HCT116 (cell line): ENCODE results near the gene PRDX6. TPM values are rescaled to one million over a fixed set of nuclear protein-coding genes. Genes with fewer than 3 reads are reported as not detected.

Experiments
- ATAC-seq: fragments of 200-7000 bp; cut with Tn5 transposase; 2 replicates; pipeline ENCODE4 v1.9.1; 2020; ENCODE audit warnings: mild to moderate bottlenecking, moderate library complexity
- BruUV-seq: library from RNA; stranded (reverse); fragments of 400-500 nt; replicated peaks from 2 replicates; lab custom pipeline; 2021; lab: Mats Ljungman, UMichigan
- CTCF ChIA-PET: fragments of 300-600 bp; sonication (Branson Sonifier 250); formaldehyde crosslinking; loops from one replicate; lab custom pipeline; 2021; ENCODE audit warnings: antibody characterized with exemption; lab: Charles Lee
- POLR2A ChIA-PET: fragments of 300-600, 350-600 bp; sonication (Branson Sonifier 250); formaldehyde crosslinking; loops from one replicate; lab custom pipeline; 2021; ENCODE audit warnings: antibody characterized with exemption; lab: Charles Lee
- RAD21 ChIA-PET, 2 experiments: fragments of 300-600 bp; sonication (Branson Sonifier 250); formaldehyde crosslinking; loops; one replicate each; lab custom pipeline; 2023; ENCODE audit warnings: low total read pairs in 2 of 2; ENCODE audit not compliant: uncharacterized antibody in 2 of 2, unreplicated experiment in 2 of 2, low non-redundant PET in 1 of 2; lab: Charles Lee
- DNase-seq: peaks from one replicate; pipeline ENCODE4 v3.0.0-alpha.2; 2010; ENCODE audit warnings: low read depth, low spot score
- H2AFZ ChIP-seq: fragments of 200-600 bp; shearing (Covaris generic), sonication (generic); 2 replicates; pipeline ENCODE4 v1.6.1; 2017; ENCODE audit warnings: low read depth, mixed run types, mixed read lengths, antibody characterized with exemption, low read length; ENCODE audit not compliant: poor library complexity, severe bottlenecking
- H3K27ac ChIP-seq: 2 replicates; pipeline ENCODE4 v1.5.1; 2012; ENCODE audit warnings: low read depth, low read length
- H3K27me3 ChIP-seq: fragments of 200-600 bp; sonication (generic); 2 replicates; pipeline ENCODE4 v1.6.1; 2016; ENCODE audit warnings: mixed run types, low read length, mixed read lengths; ENCODE audit not compliant: insufficient read depth
- H3K36me3 ChIP-seq, 2 experiments: fragments of 200-500 bp in 1 of 2; fragments of 200-600 bp in 1 of 2; sonication (Bioruptor generic) in 1 of 2; sonication (generic) in 1 of 2; 2 replicates each; pipeline versions ENCODE4 v1.5.1 to v1.6.1; 2014 to 2016; ENCODE audit warnings: low read length in 2 of 2, inconsistent platforms in 1 of 2, mixed read lengths in 1 of 2, mixed run types in 1 of 2; ENCODE audit not compliant: insufficient read depth in 2 of 2, control insufficient read depth in 1 of 2
- H3K4me1 ChIP-seq, 2 experiments: fragments of 200-600 bp in 1 of 2; sonication (generic) in 1 of 2; 2 replicates each; pipeline versions ENCODE4 v1.5.1 to v1.6.1; 2012 to 2017; ENCODE audit warnings: low read length in 2 of 2, inconsistent platforms in 1 of 2, mild to moderate bottlenecking in 1 of 2, mixed read lengths in 1 of 2, mixed run types in 1 of 2, moderate library complexity in 1 of 2; ENCODE audit not compliant: insufficient read depth in 2 of 2, control insufficient read depth in 1 of 2
- H3K4me2 ChIP-seq: fragments of 200-600 bp; sonication (generic); 2 replicates; pipeline ENCODE4 v1.6.1; 2017; ENCODE audit warnings: mixed run types, low read length, mixed read lengths
- H3K4me3 ChIP-seq, 2 experiments: fragments of 200-600 bp in 1 of 2; sonication (generic) in 1 of 2; replicated peaks in 1 of 2; 2 replicates each; pipeline ENCODE4 v1.5.1; 2011 to 2016; ENCODE audit warnings: low read length in 2 of 2, control low read depth in 1 of 2, low read depth in 1 of 2, mild to moderate bottlenecking in 1 of 2, mixed read lengths in 1 of 2, mixed run types in 1 of 2
- H3K79me2 ChIP-seq: fragments of 200-600 bp; sonication (generic); 2 replicates; pipeline ENCODE4 v1.6.1; 2017; ENCODE audit warnings: mild to moderate bottlenecking, mixed run types, low read length, moderate library complexity, mixed read lengths; ENCODE audit not compliant: insufficient read depth
- H3K9ac ChIP-seq: fragments of 200-600 bp; sonication (generic); 2 replicates; pipeline ENCODE4 v1.6.1; 2016; ENCODE audit warnings: low read length, mixed read lengths
- H3K9me2 ChIP-seq: fragments of 200-600 bp; sonication (generic), shearing (Covaris generic); 2 replicates; pipeline ENCODE4 v1.6.1; 2017; ENCODE audit warnings: mixed run types, mild to moderate bottlenecking, moderate library complexity; ENCODE audit not compliant: insufficient read depth
- H3K9me3 ChIP-seq, 2 experiments: fragments of 200-500 bp in 1 of 2; fragments of 200-600 bp in 1 of 2; sonication (Bioruptor generic) in 1 of 2; sonication (generic) in 1 of 2; 2 replicates each; pipeline ENCODE4 v1.6.1; 2014 to 2017; ENCODE audit warnings: low read length in 2 of 2, mixed read lengths in 2 of 2, inconsistent platforms in 1 of 2, low read depth in 1 of 2, mild to moderate bottlenecking in 1 of 2, mixed run types in 1 of 2, moderate library complexity in 1 of 2; ENCODE audit not compliant: control insufficient read depth in 1 of 2, insufficient read depth in 1 of 2
- H4K20me1 ChIP-seq: fragments of 200-600 bp; sonication (generic), shearing (Covaris generic); 2 replicates; pipeline ENCODE4 v1.6.1; 2017; ENCODE audit warnings: mixed run types, mild to moderate bottlenecking, moderate library complexity; ENCODE audit not compliant: insufficient read depth
- ATF3 ChIP-seq: IDR thresholded peaks from 2 replicates; pipeline ENCODE4 v1.6.1; 2012
- CBX3 ChIP-seq: IDR thresholded peaks from 2 replicates; pipeline ENCODE4 v1.6.1; 2012; ENCODE audit warnings: low read depth
- CTCF ChIP-seq, 3 experiments: fragments of 200-600 bp in 1 of 3; sonication (generic) in 1 of 3; IDR thresholded peaks in 2 of 3; conservative IDR thresholded peaks in 1 of 3; 2 replicates each; pipeline ENCODE4 v1.5.1; 2012 to 2017; ENCODE audit warnings: low read depth in 2 of 3, low read length in 2 of 3, antibody characterized with exemption in 1 of 3, borderline replicate concordance in 1 of 3, control low read depth in 1 of 3, mild to moderate bottlenecking in 1 of 3, mixed read lengths in 1 of 3, mixed run types in 1 of 3, moderate library complexity in 1 of 3; ENCODE audit not compliant: insufficient read depth in 1 of 3
- EGR1 ChIP-seq: IDR thresholded peaks from 2 replicates; pipeline ENCODE4 v1.6.1; 2012; ENCODE audit warnings: low read depth
- ELF1 ChIP-seq: IDR thresholded peaks from 2 replicates; pipeline ENCODE4 v1.6.1; 2012; ENCODE audit warnings: low read depth, borderline replicate concordance
- EZH2phosphoT487 ChIP-seq: fragments of 200-600 bp; IDR thresholded peaks from 2 replicates; pipeline ENCODE4 v1.6.1; 2018; ENCODE audit warnings: antibody characterized with exemption, borderline replicate concordance
- MAX ChIP-seq: IDR thresholded peaks from 2 replicates; pipeline ENCODE4 v1.6.1; 2012
- POLR2AphosphoS5 ChIP-seq: IDR thresholded peaks from 2 replicates; pipeline ENCODE4 v1.6.1; 2011; ENCODE audit warnings: mild to moderate bottlenecking, low read depth, low read length, moderate library complexity
- REST ChIP-seq: IDR thresholded peaks from 2 replicates; pipeline ENCODE4 v1.6.1; 2012; ENCODE audit warnings: low read depth
- SRF ChIP-seq: IDR thresholded peaks from 2 replicates; pipeline ENCODE4 v1.6.1; 2012; ENCODE audit warnings: low read depth
- TCF7L2 ChIP-seq: IDR thresholded peaks from 2 replicates; pipeline ENCODE4 v1.7.0; 2011; ENCODE audit warnings: borderline replicate concordance, inconsistent platforms; ENCODE audit not compliant: insufficient read depth, insufficient read length; ENCODE audit errors: extremely low read depth
- YY1 ChIP-seq: IDR thresholded peaks from 2 replicates; pipeline ENCODE4 v1.6.1; 2011; ENCODE audit warnings: low read length, low read depth, moderate library complexity, mild to moderate bottlenecking; ENCODE audit not compliant: insufficient replicate concordance; ENCODE audit errors: extremely low read depth
- ZFX ChIP-seq: fragments of 450-650 bp; IDR thresholded peaks from 2 replicates; pipeline ENCODE4 v1.6.1; 2017
- ZNF274 ChIP-seq: fragments of 200-500 bp; sonication (Bioruptor generic); IDR thresholded peaks from 2 replicates; pipeline ENCODE4 v1.6.1; 2014; ENCODE audit warnings: mild to moderate bottlenecking, low read depth, low read length, inconsistent platforms
- intact Hi-C: fragments of 100-400 bp; cut with micrococcal nuclease; formaldehyde crosslinking; loops from 2 replicates; pipeline ENCODE4 v1.10.0; 2022
- total RNA-seq: library from RNA; stranded (reverse); gene quantifications from one replicate; pipeline ENCODE4 v1.2.1, GENCODE V29; 2021; ENCODE audit not compliant: unreplicated experiment

PRDX6 gene
- total RNA-seq, 1 experiment from 2014 or later: 286 TPM

DNA sequence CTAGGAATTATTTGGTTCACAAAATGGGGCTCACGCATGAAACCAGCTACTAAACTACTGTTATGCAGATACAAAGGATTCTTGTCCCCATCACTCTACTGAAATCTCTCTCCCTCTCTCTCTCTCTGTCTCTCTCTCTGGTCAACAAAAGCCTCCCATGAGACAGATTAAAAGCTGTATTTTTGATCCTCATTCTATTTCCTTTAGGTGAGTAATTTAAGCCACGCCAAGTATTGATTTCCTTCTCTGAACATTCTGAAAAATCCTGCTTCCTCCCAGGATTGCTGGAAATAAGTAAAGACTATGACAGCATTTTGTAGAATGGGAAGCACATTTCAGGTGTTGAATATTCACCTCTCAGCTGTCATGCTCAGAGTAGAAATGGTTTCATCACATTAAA, 43.7 kb downstream of the PRDX6 start:
- ChIA-PET POLR2A (no interaction called here), RAD21 (no interaction called here), CTCF (no interaction called here)
- Histone ChIP-seq H4K20me1 (no peaks in the 10 kb centered on the region), H3K27me3 (no peaks in the 10 kb centered on the region), H3K36me3 (no peaks in the 10 kb centered on the region), H3K9me2 (no peaks in the 10 kb centered on the region), H3K4me1 (no peaks in the 10 kb centered on the region), H3K9ac (no peak overlapping the region), H3K27ac (no peak overlapping the region), H3K4me3 (no peak overlapping the region), H3K79me2 (no peaks in the 10 kb centered on the region), H3K9me3 (no peaks in the 10 kb centered on the region), H2AFZ (peak overlapping the region; percentile 84), H3K4me2 (no peak overlapping the region)
- TF ChIP-seq EZH2phosphoT487: no peak
- no peak for TF ChIP-seq ATF3
- TF ChIP-seq EGR1: no peak
- no peak for TF ChIP-seq CBX3
- TF ChIP-seq TCF7L2: no peak
- TF ChIP-seq POLR2AphosphoS5: no peak
- no peak for TF ChIP-seq SRF
- TF ChIP-seq ZFX: no peak
- BruUV-seq: no TSS peak
- intact Hi-C loops: no loop called here
- no peak for DNase-seq
- no peak for ATAC-seq

DNA sequence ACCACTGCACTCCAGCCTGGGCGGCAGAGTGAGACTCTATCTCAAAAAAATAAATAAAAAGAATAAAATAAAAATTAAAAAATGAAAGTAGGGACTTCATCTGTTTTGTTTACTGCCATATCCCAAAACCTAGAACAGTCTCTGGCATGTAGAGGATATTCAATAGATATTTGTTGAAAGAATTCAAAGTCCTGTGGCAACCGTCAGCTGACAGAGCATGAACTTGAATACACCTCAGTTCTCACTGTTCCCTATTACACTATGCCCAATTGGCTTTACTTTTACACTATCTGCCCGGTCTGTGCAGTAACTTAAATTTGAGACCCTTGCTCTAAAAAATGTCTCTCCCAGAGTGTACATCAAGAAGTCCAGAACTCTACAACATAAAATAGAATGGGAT, 46.2 kb downstream of the PRDX6 start:
- DNase-seq: no peak
- no peak overlapping the region for H3K4me3 ChIP-seq
- CTCF ChIA-PET: no interaction called here
- no peaks in the 10 kb centered on the region for H3K36me3 ChIP-seq
- no peak overlapping the region for H3K4me2 ChIP-seq
- intact Hi-C loops: no loop called here
- ATAC-seq: no peak
- no peaks in the 10 kb centered on the region for H3K9me3 ChIP-seq
- POLR2A ChIA-PET: no interaction called here
- no TSS peak for BruUV-seq
- no peak overlapping the region for H2AFZ ChIP-seq
- no peak overlapping the region for H3K27ac ChIP-seq
- no peaks in the 10 kb centered on the region for H3K79me2 ChIP-seq
- H3K9ac ChIP-seq: no peak overlapping the region
- RAD21 ChIA-PET: no interaction called here
- H3K4me1 ChIP-seq: no peaks in the 10 kb centered on the region
- no peaks in the 10 kb centered on the region for H3K9me2 ChIP-seq
- no peaks in the 10 kb centered on the region for H3K27me3 ChIP-seq
- no peaks in the 10 kb centered on the region for H4K20me1 ChIP-seq
- TF ChIP-seq MAX (no peak), ELF1 (no peak), YY1 (no peak), ZFX (no peak), CBX3 (no peak), CTCF (IDR thresholded peaks at IDR 0.05 in 2 of 3, conservative IDR thresholded peaks at IDR 0.05 in 1 of 3; ENCODE audit: borderline replicate concordance in 1 of 3, insufficient read depth in 1 of 3, low read depth in 2 of 3, low read length in 2 of 3) (no peak), REST (no peak), ZNF274 (no peak)
